22Rv1 (cell line): ENCODE measurements around the gene IER5.

Experiments used
- CTCF ChIP-seq: fragments of 450-650 bp; IDR thresholded peaks from 2 replicates; pipeline ENCODE4 v1.5.1; 2017; ENCODE audit warnings: mild to moderate bottlenecking
- ZFX ChIP-seq: fragments of 450-650 bp; IDR thresholded peaks from 2 replicates; pipeline ENCODE4 v1.6.1; 2017; ENCODE audit warnings: antibody characterized with exemption, borderline replicate concordance

DNA sequence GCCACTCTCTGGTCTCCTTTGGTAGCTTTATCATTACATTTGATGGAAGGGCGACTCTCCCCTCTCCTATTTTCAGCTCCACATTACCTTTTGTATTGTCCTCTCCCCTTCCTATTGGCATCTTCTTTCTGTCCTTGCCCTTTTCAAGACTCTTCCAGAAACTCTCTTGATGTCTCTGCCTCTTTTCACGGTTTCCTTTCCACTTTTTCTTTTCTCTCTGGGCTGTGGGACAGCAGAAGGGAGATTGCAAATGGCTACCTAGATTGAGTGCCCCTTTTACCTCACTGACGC lies 17.5 kb downstream of the IER5 start:
- no peak for TF ChIP-seq CTCF
- no peak for TF ChIP-seq ZFX
